SK-N-SH treated with all-trans-retinoic acid at 6 μM for 48 hours (cell line): ENCODE data around the gene OSER1.

ENCODE experiments used
- ARNTL ChIP-seq: fragments of 450-650 bp; formaldehyde crosslinking; IDR thresholded peaks from 2 replicates; pipeline ENCODE4 v1.5.0; 2020; ENCODE audit warnings: low read depth, mild to moderate bottlenecking, moderate library complexity, borderline replicate concordance
- BACH2 ChIP-seq: fragments of 250-450 bp; sonication (Bioruptor Pico); IDR thresholded peaks from 2 replicates; pipeline ENCODE4 v1.9.0; 2021; ENCODE audit warnings: mild to moderate bottlenecking, borderline replicate concordance
- CREB5 ChIP-seq: fragments of 250-450 bp; sonication (Bioruptor Pico); IDR thresholded peaks from 2 replicates; pipeline ENCODE4 v1.5.1; 2020; ENCODE audit warnings: low read depth, mild to moderate bottlenecking, moderate library complexity
- CSDC2 ChIP-seq: fragments of 250-450 bp; sonication (Bioruptor Pico); IDR thresholded peaks from 2 replicates; pipeline ENCODE4 v1.5.0; 2020; ENCODE audit warnings: mild to moderate bottlenecking, moderate library complexity
- ZFP3 ChIP-seq: fragments of 250-450 bp; sonication (Bioruptor Pico); IDR thresholded peaks from 2 replicates; pipeline ENCODE4 v1.5.0; 2020; ENCODE audit warnings: mild to moderate bottlenecking, moderate library complexity
- ZNF565 ChIP-seq: fragments of 450-650 bp; formaldehyde crosslinking; conservative IDR thresholded peaks from 2 replicates; pipeline ENCODE4 v1.5.0; 2020; ENCODE audit warnings: low read depth, mild to moderate bottlenecking, moderate library complexity
- ZNF70 ChIP-seq: fragments of 450-650 bp; formaldehyde crosslinking; IDR thresholded peaks from 2 replicates; pipeline ENCODE4 v1.5.0; 2020; ENCODE audit warnings: mild to moderate bottlenecking, moderate library complexity

- TF ChIP-seq ZNF565 (CRISPR knock-in tag): no peak
- TF ChIP-seq CSDC2 (CRISPR knock-in tag): no peak
- no peak for TF ChIP-seq ZNF70
- TF ChIP-seq CREB5: no peak
- TF ChIP-seq BACH2: no peak
- TF ChIP-seq ZFP3: no peak
- TF ChIP-seq ARNTL (CRISPR knock-in tag): no peak
Measured at GRCh38 chr20:44151621-44152416, 58.8 kb downstream of the OSER1 start.
